Measurements from ENCODE around the gene KBTBD8. TPM values are rescaled to one million over a fixed set of nuclear protein-coding genes. Genes with fewer than 3 reads are reported as not detected.

KBTBD8 gene
- total and polyA plus RNA-seq, 2 donors from 2014 or later: 0.43 to 1.8 TPM

DNA sequence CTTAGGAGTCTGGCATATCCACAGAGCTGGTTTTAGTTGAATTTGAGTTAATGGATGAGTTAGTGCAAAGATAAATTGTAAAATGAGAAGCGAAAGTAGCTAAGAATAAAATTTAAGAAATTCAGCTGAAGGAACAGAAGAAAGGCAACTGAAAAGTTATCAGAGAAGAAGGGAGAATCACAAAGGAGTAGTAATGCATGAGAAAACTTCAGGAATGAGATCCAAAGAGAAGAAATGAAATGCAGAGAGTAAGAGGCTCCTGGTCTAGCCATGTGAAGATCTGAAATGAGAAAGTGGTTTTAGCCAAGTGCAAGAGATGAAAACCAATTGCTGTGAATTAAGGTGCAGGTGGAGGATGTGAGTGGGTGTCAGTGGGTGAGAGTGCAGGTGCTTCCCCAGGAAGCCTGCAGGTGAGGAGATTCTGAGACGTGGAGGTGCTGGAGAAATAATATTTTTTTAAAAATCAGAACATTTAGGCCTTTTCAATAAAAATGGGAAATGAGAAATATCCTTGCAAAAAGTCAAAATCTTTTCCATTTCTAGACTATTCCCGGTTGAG lies 18.5 kb downstream of the KBTBD8 start:
- TF ChIP-seq CTCF (IDR thresholded peaks at IDR 0.05; ENCODE audit: borderline replicate concordance, extremely low read depth, insufficient read depth): no peak
- no peak overlapping the region for H3K9ac ChIP-seq (ENCODE audit: low read length in 3 of 3)
- no peaks in the 10 kb centered on the region for H3K9me3 ChIP-seq (ENCODE audit: control insufficient read depth in 2 of 3, insufficient read depth in 1 of 3, low read length in 3 of 3)
- no peaks in the 10 kb centered on the region for H3K4me1 ChIP-seq (ENCODE audit: control insufficient read depth in 2 of 3, insufficient read depth in 2 of 3, low read depth in 1 of 3, low read length in 3 of 3)
- no peak overlapping the region for H3K4me3 ChIP-seq (ENCODE audit: low read length in 3 of 3)
- no peaks in the 10 kb centered on the region for H3K27me3 ChIP-seq (ENCODE audit: control insufficient read depth, insufficient read depth, low read length)
- H3K27ac ChIP-seq (ENCODE audit: low read depth in 2 of 2, low read length in 2 of 2): no peak overlapping the region
- intact Hi-C loops (cut with DNase I): no loop called here
- no peak for FAIRE-seq
- no peak for DNase-seq
- H3K36me3 ChIP-seq (ENCODE audit: control insufficient read depth in 2 of 3, insufficient read depth in 3 of 3, low read length in 3 of 3): no peaks in the 10 kb centered on the region

DNA sequence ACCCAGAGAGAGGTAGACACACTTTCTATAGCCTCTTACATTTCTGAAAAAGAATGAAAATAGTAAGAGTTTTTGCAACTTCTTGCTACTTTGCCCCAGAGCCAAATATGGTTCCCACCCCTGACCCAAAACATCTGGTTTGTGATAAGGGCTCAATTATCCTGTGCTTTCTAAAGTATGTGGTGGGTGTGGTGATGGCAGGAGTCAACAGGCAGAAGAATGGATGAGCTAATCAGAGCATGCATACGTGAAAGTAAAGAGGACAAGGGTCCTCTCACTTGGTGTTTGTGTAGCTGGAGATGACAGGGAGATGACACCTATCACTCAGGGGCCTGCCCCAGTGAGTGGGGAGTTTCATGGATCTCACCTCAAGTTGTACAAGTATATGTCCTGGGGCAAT lies 19.1 kb downstream of the KBTBD8 start:
- H3K4me1 ChIP-seq (ENCODE audit: control insufficient read depth in 2 of 3, insufficient read depth in 2 of 3, low read depth in 1 of 3, low read length in 3 of 3): no peaks in the 10 kb centered on the region
- H3K4me3 ChIP-seq (ENCODE audit: low read length in 3 of 3): no peak overlapping the region
- no peak for TF ChIP-seq CTCF (IDR thresholded peaks at IDR 0.05; ENCODE audit: borderline replicate concordance, extremely low read depth, insufficient read depth)
- H3K36me3 ChIP-seq (ENCODE audit: control insufficient read depth in 2 of 3, insufficient read depth in 3 of 3, low read length in 3 of 3): no peaks in the 10 kb centered on the region
- no peak overlapping the region for H3K27ac ChIP-seq (ENCODE audit: low read depth in 2 of 2, low read length in 2 of 2)
- no peak for DNase-seq
- H3K9ac ChIP-seq (ENCODE audit: low read length in 3 of 3): no peak overlapping the region
- intact Hi-C loops (cut with DNase I): no loop called here
- no peaks in the 10 kb centered on the region for H3K27me3 ChIP-seq (ENCODE audit: control insufficient read depth, insufficient read depth, low read length)
- FAIRE-seq: no peak
- H3K9me3 ChIP-seq (ENCODE audit: control insufficient read depth in 2 of 3, insufficient read depth in 1 of 3, low read length in 3 of 3): no peaks in the 10 kb centered on the region

DNA sequence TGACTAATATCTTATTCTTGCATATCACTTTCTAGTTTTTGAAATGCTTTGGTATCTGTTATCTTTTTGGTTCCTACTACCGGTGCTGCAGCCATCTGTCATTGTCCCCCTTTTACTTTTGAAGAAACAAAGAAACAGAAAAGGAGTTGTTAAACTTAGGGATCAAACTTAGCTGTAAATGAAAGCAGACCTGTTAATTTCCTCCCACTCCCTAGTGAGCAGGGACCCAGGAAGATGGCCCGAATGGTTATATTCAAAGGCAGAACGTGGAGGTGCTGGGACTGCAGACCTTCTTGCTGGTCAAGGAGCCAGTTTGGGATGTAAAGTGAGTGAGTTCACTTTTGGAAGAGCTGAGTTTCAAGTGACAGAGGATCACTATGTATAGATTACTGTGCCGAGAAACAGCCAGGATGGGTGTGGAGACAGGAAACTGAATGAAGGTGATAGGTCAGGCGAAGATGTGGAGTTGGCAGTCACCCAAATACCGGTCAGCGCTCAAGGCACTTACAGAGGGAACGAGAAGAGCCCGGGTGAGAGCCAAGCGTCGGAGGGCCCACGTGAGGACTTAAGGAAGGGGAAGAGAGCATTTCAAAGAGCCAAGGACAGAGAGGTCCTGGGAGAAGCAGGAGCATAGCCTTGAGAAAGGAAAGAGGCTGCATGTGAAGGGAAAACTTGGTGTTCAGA lies 20.1 kb downstream of the KBTBD8 start:
- H3K27me3 ChIP-seq (ENCODE audit: control insufficient read depth, insufficient read depth, low read length): no peaks in the 10 kb centered on the region
- no peaks in the 10 kb centered on the region for H3K36me3 ChIP-seq (ENCODE audit: control insufficient read depth in 2 of 3, insufficient read depth in 3 of 3, low read length in 3 of 3)
- H3K4me3 ChIP-seq (ENCODE audit: low read length in 3 of 3): no peak overlapping the region
- TF ChIP-seq CTCF (IDR thresholded peaks at IDR 0.05; ENCODE audit: borderline replicate concordance, extremely low read depth, insufficient read depth): no peak
- no peaks in the 10 kb centered on the region for H3K4me1 ChIP-seq (ENCODE audit: control insufficient read depth in 2 of 3, insufficient read depth in 2 of 3, low read depth in 1 of 3, low read length in 3 of 3)
- FAIRE-seq (no peak), DNase-seq (peak in 1 of 5 donors; percentile 54)
- H3K9me3 ChIP-seq (ENCODE audit: control insufficient read depth in 2 of 3, insufficient read depth in 1 of 3, low read length in 3 of 3): no peaks in the 10 kb centered on the region
- intact Hi-C loops (cut with DNase I): no loop called here
- H3K27ac ChIP-seq (ENCODE audit: low read depth in 2 of 2, low read length in 2 of 2): no peak overlapping the region
- no peak overlapping the region for H3K9ac ChIP-seq (ENCODE audit: low read length in 3 of 3)
